ENCODE data around the gene PLCL2. TPM values are rescaled to one million over a fixed set of nuclear protein-coding genes. Genes with fewer than 3 reads are reported as not detected.

The PLCL2 gene
- total RNA-seq, 1 experiment from 2014 or later: 32.1 TPM

DNA sequence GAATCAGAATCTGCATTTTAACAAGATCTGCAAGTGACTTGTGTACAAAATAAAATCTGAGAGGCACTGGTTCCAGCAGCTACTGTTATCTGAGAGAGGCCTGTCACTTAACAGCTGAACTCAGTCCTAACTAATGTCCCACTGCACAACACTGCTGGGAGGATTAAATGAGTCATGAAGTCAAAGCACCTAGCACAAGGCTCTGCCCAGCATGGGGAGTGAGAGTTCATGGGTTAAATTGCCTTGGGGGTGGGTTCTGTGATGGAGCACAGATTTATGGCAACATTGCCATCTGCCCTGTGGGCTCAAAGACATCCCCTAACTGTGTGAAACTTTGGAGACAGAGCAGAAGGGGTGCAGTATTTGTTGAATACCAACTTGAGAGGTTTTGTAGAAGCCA, 250.9 kb downstream of the PLCL2 start:
- Histone ChIP-seq H2AFZ (ENCODE audit: low read length) (no peak overlapping the region), H3K4me1 (ENCODE audit: insufficient read depth, low read length) (no peaks in the 10 kb centered on the region; the same call in 1 of the 2 replicates), H4K8ac (replicated peaks; ENCODE audit: insufficient read length, low read depth, low read length) (no peak overlapping the region), H2BK12ac (ENCODE audit: insufficient read length, low read depth, low read length) (no peak overlapping the region), H4K20me1 (ENCODE audit: control insufficient read depth, insufficient read depth, insufficient read length) (no peaks in the 10 kb centered on the region), H3K18ac (ENCODE audit: insufficient read length, low read depth, low read length) (no peak overlapping the region), H3K27me3 (ENCODE audit: insufficient read depth, low read length) (no peaks in the 10 kb centered on the region), H3K79me1 (ENCODE audit: insufficient read depth, low read depth, low read length, poor library complexity, severe bottlenecking) (no peaks in the 10 kb centered on the region), H3T11ph (ENCODE audit: low read length) (no peak overlapping the region), H3K9ac (ENCODE audit: extremely low read depth, insufficient read length, low read length) (no peak overlapping the region), H2AK5ac (ENCODE audit: insufficient read length, low read length) (no peak overlapping the region), H3K79me2 (ENCODE audit: insufficient read depth, low read length) (no peaks in the 10 kb centered on the region), H2BK15ac (ENCODE audit: low read depth, low read length) (no peak overlapping the region), H4K91ac (ENCODE audit: insufficient read length, low read depth, low read length) (no peak overlapping the region), H3K4ac (ENCODE audit: low read depth, low read length) (no peak overlapping the region), H2BK20ac (ENCODE audit: low read depth, low read length, poor library complexity, severe bottlenecking) (no peak overlapping the region), H3K23me2 (ENCODE audit: insufficient read length, low read depth, low read length, poor library complexity, severe bottlenecking) (no peaks in the 10 kb centered on the region), H3K27ac (ENCODE audit: insufficient read length, low read depth, low read length) (no peak overlapping the region), H3K23ac (ENCODE audit: insufficient read length, low read depth, low read length) (no peak overlapping the region), H3K4me2 (ENCODE audit: insufficient read depth, insufficient read length, low read length) (no peak overlapping the region), H4K5ac (ENCODE audit: insufficient read length, low read depth, low read length) (no peak overlapping the region), H3K14ac (ENCODE audit: insufficient read depth, low read length) (no peak overlapping the region), H3K56ac (ENCODE audit: insufficient read length, low read depth, low read length) (no peak overlapping the region), H2BK120ac (ENCODE audit: low read depth, low read length, poor library complexity, severe bottlenecking) (no peak overlapping the region), H2BK5ac (ENCODE audit: insufficient read length, low read length) (no peak overlapping the region), H3K9me3 (ENCODE audit: control insufficient read depth, low read depth, low read length) (no peaks in the 10 kb centered on the region)
- TF ChIP-seq, protein P1, sequence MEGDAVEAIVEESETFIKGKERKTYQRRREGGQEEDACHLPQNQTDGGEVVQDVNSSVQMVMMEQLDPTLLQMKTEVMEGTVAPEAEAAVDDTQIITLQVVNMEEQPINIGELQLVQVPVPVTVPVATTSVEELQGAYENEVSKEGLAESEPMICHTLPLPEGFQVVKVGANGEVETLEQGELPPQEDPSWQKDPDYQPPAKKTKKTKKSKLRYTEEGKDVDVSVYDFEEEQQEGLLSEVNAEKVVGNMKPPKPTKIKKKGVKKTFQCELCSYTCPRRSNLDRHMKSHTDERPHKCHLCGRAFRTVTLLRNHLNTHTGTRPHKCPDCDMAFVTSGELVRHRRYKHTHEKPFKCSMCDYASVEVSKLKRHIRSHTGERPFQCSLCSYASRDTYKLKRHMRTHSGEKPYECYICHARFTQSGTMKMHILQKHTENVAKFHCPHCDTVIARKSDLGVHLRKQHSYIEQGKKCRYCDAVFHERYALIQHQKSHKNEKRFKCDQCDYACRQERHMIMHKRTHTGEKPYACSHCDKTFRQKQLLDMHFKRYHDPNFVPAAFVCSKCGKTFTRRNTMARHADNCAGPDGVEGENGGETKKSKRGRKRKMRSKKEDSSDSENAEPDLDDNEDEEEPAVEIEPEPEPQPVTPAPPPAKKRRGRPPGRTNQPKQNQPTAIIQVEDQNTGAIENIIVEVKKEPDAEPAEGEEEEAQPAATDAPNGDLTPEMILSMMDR (conservative IDR thresholded peaks at IDR 0.05): no peak
- Mint-ChIP-seq H3K36me3 (ENCODE audit: insufficient read depth in 1 of 3, low read depth in 3 of 3) (no peaks in the 10 kb centered on the region), H3K9me3 (peaks cover 0 to 4% of the 10 kb centered on the region in 2 experiments; a peak in 1 of 5 replicates), H3K27me3 (ENCODE audit: low read depth) (peaks cover 3% of the 10 kb centered on the region), H3K4me1 (peaks cover 6 to 11% of the 10 kb centered on the region in 2 experiments), H3K4me3 (no peak overlapping the region), H3K27ac (no peak overlapping the region)
- no peak for DNase-seq
